ENCODE results near the gene S100PBP. TPM values are rescaled to one million over a fixed set of nuclear protein-coding genes. Genes with fewer than 3 reads are reported as not detected.

S100PBP gene
- total RNA-seq, 2 donors from 2014 or later: 44.3 to 46.1 TPM

GRCh38 chr1:32876341-32877210 lies 59.1 kb downstream of the S100PBP start:
- no peaks in the 10 kb centered on the region for H3K36me3 ChIP-seq
- DNase-seq (ENCODE audit: low spot score) (no peak), ATAC-seq (ENCODE audit: insufficient number of reproducible peaks, low FRiP score, low read depth) (no peak)
- H3K4me3 ChIP-seq: no peak overlapping the region
- TF ChIP-seq CTCF (IDR thresholded peaks at IDR 0.05): peak; percentile 77
- no peak overlapping the region for H3K27ac ChIP-seq
- no peaks in the 10 kb centered on the region for H3K27me3 ChIP-seq (replicated peaks; ENCODE audit: insufficient read depth)
- H3K9me3 ChIP-seq: no peaks in the 10 kb centered on the region
- peaks cover 3 to 19% of the 10 kb centered on the region in 2 donors for H3K4me1 ChIP-seq (ENCODE audit: control insufficient read depth in 1 of 2, low read depth in 2 of 2)

- ATAC-seq (ENCODE audit: insufficient number of reproducible peaks, low FRiP score, low read depth): no peak
- no peak for TF ChIP-seq CTCF (IDR thresholded peaks at IDR 0.05)
- Histone ChIP-seq H3K4me1 (ENCODE audit: control insufficient read depth in 1 of 2, low read depth in 2 of 2) (peaks cover 9 to 21% of the 10 kb centered on the region in 2 donors), H3K27ac (no peak overlapping the region), H3K9me3 (no peaks in the 10 kb centered on the region), H3K36me3 (no peaks in the 10 kb centered on the region), H3K27me3 (replicated peaks; ENCODE audit: insufficient read depth) (no peaks in the 10 kb centered on the region), H3K4me3 (no peak overlapping the region)
- DNase-seq (ENCODE audit: low spot score): no peak
Observed at GRCh38 chr1:32877211-32878110, 60.0 kb downstream of the S100PBP start.

- DNase-seq (ENCODE audit: low spot score) (no peak), ATAC-seq (ENCODE audit: insufficient number of reproducible peaks, low FRiP score, low read depth) (no peak)
- Histone ChIP-seq H3K27me3 (replicated peaks; ENCODE audit: insufficient read depth) (no peaks in the 10 kb centered on the region), H3K9me3 (no peaks in the 10 kb centered on the region), H3K4me1 (ENCODE audit: control insufficient read depth in 1 of 2, low read depth in 2 of 2) (peaks cover 9 to 22% of the 10 kb centered on the region in 2 donors), H3K36me3 (no peaks in the 10 kb centered on the region), H3K4me3 (no peak overlapping the region), H3K27ac (no peak overlapping the region)
- TF ChIP-seq CTCF (IDR thresholded peaks at IDR 0.05): no peak
Observed at GRCh38 chr1:32878183-32878582, 60.7 kb downstream of the S100PBP start.

DNA sequence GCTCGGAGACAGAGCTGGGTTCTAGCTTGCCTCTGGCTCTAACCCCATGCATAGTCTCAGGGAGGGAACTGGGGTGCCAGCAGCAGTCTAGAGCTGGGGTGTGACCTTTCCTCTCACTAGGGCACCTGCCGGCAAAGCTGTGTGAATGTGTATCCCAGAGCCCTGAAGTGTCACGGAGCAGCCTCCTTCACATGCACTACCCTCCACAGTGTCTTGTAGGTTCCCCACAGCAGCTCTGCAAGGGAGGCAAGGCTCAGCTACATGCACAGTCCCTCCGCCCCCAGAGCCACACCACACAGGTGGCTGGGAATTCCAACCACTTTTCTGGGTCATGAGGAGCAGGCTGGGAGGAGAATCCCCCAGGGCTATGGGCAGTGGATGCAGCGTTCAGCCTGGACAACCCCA lies 61.2 kb downstream of the S100PBP start:
- no peak for DNase-seq (ENCODE audit: low spot score)
- Histone ChIP-seq H3K4me3 (no peak overlapping the region), H3K27me3 (replicated peaks; ENCODE audit: insufficient read depth) (no peaks in the 10 kb centered on the region), H3K27ac (no peak overlapping the region), H3K36me3 (no peaks in the 10 kb centered on the region), H3K4me1 (ENCODE audit: control insufficient read depth in 1 of 2, low read depth in 2 of 2) (peaks cover 9 to 22% of the 10 kb centered on the region in 2 donors), H3K9me3 (no peaks in the 10 kb centered on the region)
- no peak for ATAC-seq (ENCODE audit: insufficient number of reproducible peaks, low FRiP score, low read depth)
- no peak for TF ChIP-seq CTCF (IDR thresholded peaks at IDR 0.05)

DNA sequence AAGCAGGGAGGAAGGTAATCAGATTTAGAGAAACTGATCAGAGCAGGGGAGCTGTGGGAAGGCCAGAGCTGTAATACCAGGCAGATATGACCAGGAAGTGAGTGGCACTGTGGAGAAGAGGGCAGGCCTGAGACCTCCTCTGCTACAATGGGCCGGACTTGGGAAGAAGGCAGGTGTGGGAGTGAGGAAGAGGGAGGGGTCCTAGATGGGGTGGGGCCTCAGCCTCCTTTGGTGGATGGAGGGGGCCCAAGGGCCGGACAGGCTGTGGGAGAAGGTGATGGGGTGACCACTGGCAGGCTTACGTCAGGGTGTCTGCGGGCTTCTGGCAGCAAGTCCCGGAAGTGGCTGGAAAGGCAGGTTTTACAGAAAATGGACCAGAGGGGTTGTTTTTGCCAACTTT lies 63.8 kb downstream of the S100PBP start:
- Histone ChIP-seq H3K4me3 (no peak overlapping the region), H3K4me1 (ENCODE audit: control insufficient read depth in 1 of 2, low read depth in 2 of 2) (peaks cover 12 to 26% of the 10 kb centered on the region in 2 donors), H3K36me3 (no peaks in the 10 kb centered on the region), H3K9me3 (no peaks in the 10 kb centered on the region), H3K27ac (no peak overlapping the region), H3K27me3 (replicated peaks; ENCODE audit: insufficient read depth) (no peaks in the 10 kb centered on the region)
- no peak for DNase-seq (ENCODE audit: low spot score)
- TF ChIP-seq CTCF (IDR thresholded peaks at IDR 0.05): no peak
- no peak for ATAC-seq (ENCODE audit: insufficient number of reproducible peaks, low FRiP score, low read depth)

Data from thoracic aorta (tissue), 2 donors.